Adipocyte (in vitro differentiated cells): ENCODE data around the gene RNF130.

Experiments
- DNase-seq: peaks from one replicate; pipeline ENCODE4 v3.0.0-alpha.2; 2015; ENCODE audit warnings: low read depth
- H3K27me3 ChIP-seq: replicated peaks from 2 replicates; pipeline ENCODE4 v1.7.0; 2013; ENCODE audit warnings: mild to moderate bottlenecking, low read length, moderate library complexity; ENCODE audit not compliant: control insufficient read depth, insufficient read depth
- H3K36me3 ChIP-seq: 2 replicates; pipeline ENCODE4 v1.7.0; 2013; ENCODE audit warnings: low read length, mild to moderate bottlenecking, moderate library complexity; ENCODE audit not compliant: control insufficient read depth, insufficient read depth, severe bottlenecking
- H3K4me1 ChIP-seq: 2 replicates; pipeline ENCODE4 v1.7.0; 2013; ENCODE audit warnings: mild to moderate bottlenecking, low read length, moderate library complexity; ENCODE audit not compliant: control insufficient read depth, insufficient read depth
- H3K4me3 ChIP-seq: 2 replicates; pipeline ENCODE4 v1.7.0; 2013; ENCODE audit warnings: mild to moderate bottlenecking, low read length, moderate library complexity
- H3K9ac ChIP-seq: 2 replicates; pipeline ENCODE4 v1.7.0; 2013; ENCODE audit warnings: mild to moderate bottlenecking, low read length, moderate library complexity
- H3K9me3 ChIP-seq: 2 replicates; pipeline ENCODE4 v1.7.0; 2013; ENCODE audit warnings: mild to moderate bottlenecking, low read length, moderate library complexity; ENCODE audit not compliant: control insufficient read depth

Gene RNF130

GRCh38 chr5:180047667-180048066 lies 23.9 kb downstream of the RNF130 start:
- H3K4me3 ChIP-seq: no peak overlapping the region
- H3K36me3 ChIP-seq: no peaks in the 10 kb centered on the region

DNA sequence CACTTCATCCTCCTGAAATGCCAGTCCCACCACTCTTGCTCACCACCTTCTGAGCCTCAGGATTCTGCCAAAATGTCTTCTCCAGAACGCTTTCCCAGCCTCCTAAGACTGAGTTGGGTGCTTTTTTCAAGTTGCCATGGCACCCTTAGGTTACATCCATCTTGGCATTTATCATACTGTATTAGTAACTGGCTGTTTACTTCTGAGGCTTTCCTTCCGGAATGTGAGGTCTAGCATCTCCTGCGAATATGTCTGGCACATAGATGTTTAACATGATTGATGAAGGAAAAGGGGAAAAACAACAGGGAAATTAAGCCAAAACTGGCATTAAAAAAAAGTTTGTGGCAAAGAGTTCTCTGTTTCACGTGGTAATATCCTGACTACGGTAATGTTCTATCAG lies 24.9 kb downstream of the RNF130 start:
- no peaks in the 10 kb centered on the region for H3K27me3 ChIP-seq
- DNase-seq: no peak
- no peaks in the 10 kb centered on the region for H3K9me3 ChIP-seq
- H3K36me3 ChIP-seq: no peaks in the 10 kb centered on the region
- H3K9ac ChIP-seq: no peak overlapping the region
- peaks cover 14% of the 10 kb centered on the region for H3K4me1 ChIP-seq
- H3K4me3 ChIP-seq: no peak overlapping the region

More at GRCh38 chr5:180047667-180048066, 23.9 kb downstream of the RNF130 start:
- no peaks in the 10 kb centered on the region for H3K27me3 ChIP-seq
- no peak for DNase-seq
- H3K4me1 ChIP-seq: peaks cover 14% of the 10 kb centered on the region
- no peak overlapping the region for H3K9ac ChIP-seq
- no peaks in the 10 kb centered on the region for H3K9me3 ChIP-seq

DNA sequence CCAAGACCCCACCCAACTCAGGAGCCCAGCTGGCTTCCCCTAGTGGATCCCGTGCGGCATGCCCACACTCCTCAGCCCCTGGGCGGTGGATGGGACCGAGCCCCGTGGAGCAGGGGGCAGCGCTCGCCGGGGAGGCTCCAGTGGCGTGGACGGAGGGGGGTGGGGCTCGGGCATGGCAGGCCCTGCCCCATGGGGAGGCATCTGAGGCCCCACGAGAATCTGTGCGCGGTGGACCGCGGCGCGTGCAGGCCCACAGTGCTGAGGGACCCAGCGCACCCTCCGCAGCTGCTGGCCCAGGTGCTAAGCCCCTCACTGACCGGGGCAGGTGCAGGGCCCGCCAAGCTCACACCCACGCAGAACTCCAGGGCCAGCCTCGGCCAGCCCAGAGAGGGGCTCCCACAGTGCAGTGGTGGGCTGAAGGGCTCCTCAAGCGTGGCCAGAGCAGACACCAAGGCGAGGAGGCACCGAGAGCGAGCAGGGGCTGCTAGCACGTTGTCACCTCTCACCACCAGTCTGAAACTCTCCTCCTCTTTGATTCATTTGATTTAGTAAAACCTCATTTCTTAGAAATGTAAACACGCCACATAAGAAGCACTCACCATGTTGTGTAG lies 25.6 kb downstream of the RNF130 start:
- Histone ChIP-seq H3K4me1 (peaks cover 14% of the 10 kb centered on the region), H3K27me3 (no peaks in the 10 kb centered on the region), H3K4me3 (no peak overlapping the region), H3K9ac (no peak overlapping the region), H3K36me3 (no peaks in the 10 kb centered on the region), H3K9me3 (no peaks in the 10 kb centered on the region)
- no peak for DNase-seq

GRCh38 chr5:180043377-180043776 lies 28.2 kb downstream of the RNF130 start:
- peaks cover 10% of the 10 kb centered on the region for H3K4me1 ChIP-seq
- no peak overlapping the region for H3K9ac ChIP-seq
- no peaks in the 10 kb centered on the region for H3K27me3 ChIP-seq
- no peaks in the 10 kb centered on the region for H3K36me3 ChIP-seq
- no peak overlapping the region for H3K4me3 ChIP-seq
- no peak for DNase-seq
- no peaks in the 10 kb centered on the region for H3K9me3 ChIP-seq

DNA sequence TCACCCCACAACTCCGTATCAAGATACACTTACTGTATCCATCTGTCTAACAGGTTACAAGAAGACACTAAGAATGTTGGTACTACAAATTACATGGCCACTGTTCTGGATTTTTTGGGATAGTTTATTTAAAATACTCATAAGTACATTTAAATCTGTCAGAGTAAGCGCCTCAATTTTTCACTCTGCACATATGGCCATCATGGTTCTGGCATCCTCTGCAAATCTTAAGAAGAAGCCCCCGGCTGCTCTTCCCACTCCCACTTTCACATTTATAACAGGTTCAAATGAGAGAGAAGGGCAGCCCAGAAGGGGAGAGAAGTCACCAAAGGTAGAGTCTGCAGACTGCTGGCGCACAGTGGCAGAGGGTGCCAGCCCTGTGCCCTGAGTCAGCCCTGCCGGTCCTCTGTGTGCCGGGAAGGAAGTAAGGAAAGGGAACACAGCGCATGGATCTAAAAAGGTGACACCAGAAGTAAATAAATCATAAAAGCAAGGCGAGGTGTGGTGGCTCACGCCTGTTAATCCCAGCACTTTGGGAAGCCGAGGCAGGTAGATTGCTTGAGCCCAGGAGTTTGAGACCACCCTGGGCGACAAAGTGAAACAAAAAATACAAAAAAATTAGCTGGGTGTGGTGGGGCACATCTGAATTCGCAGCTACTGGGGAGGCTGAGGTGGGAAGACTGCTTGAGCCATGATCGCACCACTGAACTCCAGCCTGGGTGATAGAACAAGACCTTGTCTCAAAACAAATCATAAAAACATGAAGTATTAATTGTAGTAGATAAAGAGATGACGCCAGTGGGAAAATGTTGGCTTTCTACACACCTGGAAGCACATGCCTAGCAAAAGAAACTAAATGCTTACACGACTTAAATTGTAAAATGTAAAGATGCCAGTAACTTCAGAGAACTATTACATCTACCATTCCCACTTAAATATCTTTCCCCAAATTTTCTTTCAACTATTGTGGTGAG lies 30.0 kb downstream of the RNF130 start:
- Histone ChIP-seq H3K27me3 (no peaks in the 10 kb centered on the region), H3K36me3 (peaks cover 14% of the 10 kb centered on the region), H3K4me3 (no peak overlapping the region), H3K9ac (no peak overlapping the region), H3K9me3 (no peaks in the 10 kb centered on the region), H3K4me1 (peaks cover 7% of the 10 kb centered on the region)
- no peak for DNase-seq

GRCh38 chr5:180040287-180041214 lies 31.0 kb downstream of the RNF130 start:
- no peak overlapping the region for H3K9ac ChIP-seq
- DNase-seq: no peak
- H3K9me3 ChIP-seq: peaks cover 6% of the 10 kb centered on the region
- H3K36me3 ChIP-seq: peaks cover 17% of the 10 kb centered on the region
- no peak overlapping the region for H3K4me3 ChIP-seq
- peaks cover 7% of the 10 kb centered on the region for H3K4me1 ChIP-seq
- H3K27me3 ChIP-seq: no peaks in the 10 kb centered on the region

DNA sequence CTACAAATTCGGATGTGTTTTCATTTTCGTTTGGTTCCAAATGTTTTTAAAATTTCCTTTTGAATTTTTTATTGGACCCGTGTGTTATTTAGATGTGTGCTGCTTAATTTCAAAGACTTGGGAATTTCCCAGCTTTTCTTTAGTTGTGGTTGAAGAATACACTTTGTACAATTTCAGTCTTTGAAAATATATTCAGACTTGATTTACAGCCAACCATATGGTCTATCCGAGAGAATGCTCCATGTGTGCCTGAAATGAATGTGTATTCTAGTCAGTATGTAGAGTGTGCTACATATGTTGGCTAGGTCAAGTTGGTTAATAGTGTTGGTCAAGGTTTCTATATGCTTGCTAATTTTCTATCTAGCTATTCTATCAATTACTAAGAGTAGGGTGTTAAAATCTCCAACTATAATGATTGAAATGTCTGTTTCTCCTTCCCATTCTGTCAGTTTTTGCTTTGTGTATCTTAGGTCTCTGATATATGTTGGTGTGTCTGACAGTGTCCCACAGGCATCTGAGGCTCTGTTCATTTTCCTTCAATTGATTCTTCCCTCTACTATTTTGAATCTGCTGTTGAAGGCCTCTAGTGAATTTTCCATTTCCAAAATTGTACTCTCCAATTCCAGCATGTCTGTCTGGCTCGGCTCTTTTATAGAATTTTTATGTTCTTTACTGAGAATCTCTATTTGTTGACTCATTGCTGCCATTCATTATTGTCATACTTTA lies 36.2 kb downstream of the RNF130 start:
- H3K9me3 ChIP-seq: peaks cover 18% of the 10 kb centered on the region
- H3K9ac ChIP-seq: no peak overlapping the region
- DNase-seq: no peak
- peaks cover 28% of the 10 kb centered on the region for H3K36me3 ChIP-seq
- H3K27me3 ChIP-seq: no peaks in the 10 kb centered on the region
- no peak overlapping the region for H3K4me3 ChIP-seq
- H3K4me1 ChIP-seq: no peaks in the 10 kb centered on the region

GRCh38 chr5:180034564-180034963 lies 37.0 kb downstream of the RNF130 start:
- H3K27me3 ChIP-seq: no peaks in the 10 kb centered on the region
- peaks cover 18% of the 10 kb centered on the region for H3K9me3 ChIP-seq
- no peak overlapping the region for H3K4me3 ChIP-seq
- peaks cover 30% of the 10 kb centered on the region for H3K36me3 ChIP-seq
- no peak for DNase-seq
- no peaks in the 10 kb centered on the region for H3K4me1 ChIP-seq
- H3K9ac ChIP-seq: no peak overlapping the region

DNA sequence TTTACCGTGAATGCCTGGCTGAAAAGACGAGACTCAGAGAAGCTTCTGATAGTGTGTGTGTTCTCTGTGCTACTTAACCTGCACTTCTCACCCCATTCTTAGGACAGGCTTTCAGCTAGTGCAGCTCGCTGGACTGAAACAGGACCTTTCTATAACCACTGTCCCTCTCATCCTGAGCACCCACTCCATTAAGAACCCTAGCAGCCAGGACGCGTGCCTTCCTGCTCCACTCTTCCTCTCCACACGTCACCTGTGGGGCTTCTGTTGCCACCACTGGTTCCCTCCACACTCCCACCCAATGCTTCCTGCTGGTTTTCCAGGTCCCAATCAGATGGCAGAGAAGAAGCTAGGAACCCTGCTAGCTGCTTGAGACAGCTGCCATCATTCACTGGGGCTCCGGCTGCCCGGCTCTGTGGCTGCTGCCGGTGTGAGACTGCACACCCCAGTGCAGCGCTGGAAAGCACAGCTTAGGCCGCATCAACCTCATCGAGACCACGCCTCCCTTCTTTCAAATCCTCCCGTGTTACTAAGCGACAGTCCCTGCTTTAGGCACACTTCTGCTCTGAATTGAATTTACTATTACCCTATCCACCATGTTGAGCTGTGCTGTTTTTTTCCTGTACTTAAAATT lies 44.0 kb downstream of the RNF130 start:
- peaks cover 3% of the 10 kb centered on the region for H3K4me1 ChIP-seq
- H3K9me3 ChIP-seq: peaks cover 4% of the 10 kb centered on the region
- no peak overlapping the region for H3K9ac ChIP-seq
- H3K36me3 ChIP-seq: peaks cover 6% of the 10 kb centered on the region
- no peak overlapping the region for H3K4me3 ChIP-seq
- no peaks in the 10 kb centered on the region for H3K27me3 ChIP-seq
- no peak for DNase-seq

DNA sequence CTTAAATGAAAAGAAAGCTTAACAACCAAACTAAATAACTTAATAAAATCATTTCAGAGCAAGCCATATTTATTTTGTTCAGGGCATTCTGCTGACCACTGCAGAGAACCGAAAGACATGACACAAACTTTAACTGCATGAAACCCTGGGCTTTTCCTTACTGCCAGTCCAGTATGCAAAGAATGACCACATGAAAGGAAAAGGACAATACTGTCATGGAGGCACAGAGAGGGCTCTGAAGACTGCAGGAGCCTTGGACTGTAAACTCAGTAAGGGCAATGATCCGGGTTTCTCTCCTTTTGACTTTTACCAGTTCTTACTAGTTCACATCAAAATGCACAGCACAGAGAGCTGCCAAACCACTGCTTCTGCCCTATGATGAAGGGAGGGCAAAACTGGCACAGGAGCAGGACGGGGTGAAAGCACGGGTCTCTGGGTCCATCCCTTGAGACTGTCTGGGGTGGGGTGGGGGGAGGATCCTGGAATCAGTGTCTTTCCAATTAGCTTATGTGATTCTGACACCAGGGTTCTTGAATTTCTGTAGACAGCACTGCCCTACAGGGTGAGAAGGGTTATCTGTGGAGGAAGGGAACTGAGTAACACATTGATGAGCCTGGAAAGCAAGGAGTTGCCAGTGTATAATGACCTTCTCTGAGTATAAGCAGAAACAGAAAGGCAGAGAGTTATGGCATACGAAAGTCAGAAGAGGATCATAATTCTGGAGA lies 44.7 kb downstream of the RNF130 start:
- DNase-seq: no peak
- Histone ChIP-seq H3K9me3 (peaks cover 4% of the 10 kb centered on the region), H3K4me3 (no peak overlapping the region), H3K9ac (no peak overlapping the region), H3K4me1 (peaks cover 3% of the 10 kb centered on the region), H3K36me3 (peaks cover 6% of the 10 kb centered on the region), H3K27me3 (no peaks in the 10 kb centered on the region)
